VCaP (cell line): Measurements from ENCODE around the gene TPM2.

ENCODE experiments used
- H3K27ac ChIP-seq: fragments of 450-650 bp; 2 replicates; pipeline ENCODE4 v1.5.1; 2017
- CTCF ChIP-seq: fragments of 450-650 bp; conservative IDR thresholded peaks from 2 replicates; pipeline ENCODE4 v1.5.1; 2017; ENCODE audit warnings: mild to moderate bottlenecking, moderate library complexity

The TPM2 gene

GRCh38 chr9:35728041-35728971 lies 38.6 kb upstream of the TPM2 start:
- TF ChIP-seq CTCF = no peak
- H3K27ac ChIP-seq = no peak overlapping the region

- TF ChIP-seq CTCF = no peak
- H3K27ac ChIP-seq = no peak overlapping the region
These were observed 37.9 kb upstream of the TPM2 start for GRCh38 chr9:35727676-35728040.

- H3K27ac ChIP-seq = no peak overlapping the region
- peak; percentile 32 for TF ChIP-seq CTCF
These were observed 37.2 kb upstream of the TPM2 start for GRCh38 chr9:35726931-35727330.

- H3K27ac ChIP-seq = no peak overlapping the region
- no peak for TF ChIP-seq CTCF
These were observed 35.6 kb upstream of the TPM2 start for GRCh38 chr9:35725362-35725761.

GRCh38 chr9:35723908-35724307 lies 34.2 kb upstream of the TPM2 start:
- no peak for TF ChIP-seq CTCF
- H3K27ac ChIP-seq = no peak overlapping the region

- H3K27ac ChIP-seq = no peak overlapping the region
- TF ChIP-seq CTCF = no peak
These were observed 33.7 kb upstream of the TPM2 start for GRCh38 chr9:35723426-35723825.

GRCh38 chr9:35719546-35719945 lies 29.8 kb upstream of the TPM2 start:
- H3K27ac ChIP-seq = no peak overlapping the region
- no peak for TF ChIP-seq CTCF
